Common myeloid progenitor, CD34-positive (primary cell): ENCODE data around the gene SLC35G4.

Experiments used
- CTCF ChIA-PET: fragments of 350-600 bp; sonication (Branson Sonifier 250); formaldehyde crosslinking; loops from one replicate; lab custom pipeline; 2021; ENCODE audit warnings: antibody characterized with exemption; lab: Charles Lee
- POLR2A ChIA-PET: fragments of 350-600 bp; sonication (Branson Sonifier 250); formaldehyde crosslinking; loops from one replicate; lab custom pipeline; 2021; ENCODE audit warnings: antibody characterized with exemption; lab: Charles Lee
- DNase-seq, 3 donors: peaks; one replicate each; pipeline versions ENCODE4 v3.0.0 to v3.0.0-alpha.2; 2013
- H3K27ac ChIP-seq, 2 experiments: 1 replicate in 1 of 2; 2 replicates in 1 of 2; pipeline ENCODE4 v1.7.0; 2013; ENCODE audit warnings: inconsistent platforms in 2 of 2, low read length in 2 of 2, mild to moderate bottlenecking in 2 of 2, low read depth in 1 of 2, moderate library complexity in 1 of 2; ENCODE audit not compliant: severe bottlenecking in 2 of 2, insufficient read depth in 1 of 2, poor library complexity in 1 of 2
- H3K27me3 ChIP-seq, 5 experiments: replicated peaks in 2 of 5; 1 replicate in 3 of 5; 2 replicates in 2 of 5; pipeline versions ENCODE4 v1.6.1 to v1.7.0; 2013; ENCODE audit warnings: low read length in 4 of 5, mild to moderate bottlenecking in 2 of 5, moderate library complexity in 2 of 5, inconsistent platforms in 1 of 5; ENCODE audit not compliant: insufficient read depth in 5 of 5, control insufficient read depth in 4 of 5
- H3K36me3 ChIP-seq, 4 experiments: 1 replicate in 2 of 4; 2 replicates in 2 of 4; pipeline versions ENCODE4 v1.6.1 to v1.7.0; 2013; ENCODE audit warnings: low read length in 3 of 4, control low read depth in 1 of 4, mild to moderate bottlenecking in 1 of 4; ENCODE audit not compliant: control insufficient read depth in 4 of 4, insufficient read depth in 4 of 4
- H3K4me1 ChIP-seq, 4 experiments: 1 replicate in 3 of 4; 2 replicates in 1 of 4; pipeline versions ENCODE4 v1.6.1 to v1.7.1; 2013; ENCODE audit warnings: low read length in 3 of 4, mild to moderate bottlenecking in 3 of 4, control low read depth in 1 of 4, inconsistent platforms in 1 of 4, moderate library complexity in 1 of 4; ENCODE audit not compliant: control insufficient read depth in 4 of 4, insufficient read depth in 4 of 4; ENCODE audit errors: control extremely low read depth in 1 of 4
- H3K4me3 ChIP-seq, 7 experiments: 1 replicate in 4 of 7; 2 replicates in 3 of 7; pipeline versions ENCODE4 v1.5.1 to v1.7.0; 2013; ENCODE audit warnings: mild to moderate bottlenecking in 7 of 7, low read length in 6 of 7, moderate library complexity in 6 of 7, inconsistent platforms in 2 of 7, low read depth in 2 of 7, control low read depth in 1 of 7; ENCODE audit not compliant: insufficient read depth in 4 of 7, control insufficient read depth in 1 of 7; ENCODE audit errors: extremely low read depth in 1 of 7
- H3K9me3 ChIP-seq, 5 experiments: 1 replicate in 4 of 5; 2 replicates in 1 of 5; pipeline versions ENCODE4 v1.6.1 to v1.7.1; 2013; ENCODE audit warnings: low read length in 4 of 5, mild to moderate bottlenecking in 2 of 5, inconsistent platforms in 1 of 5, low read depth in 1 of 5, moderate library complexity in 1 of 5; ENCODE audit not compliant: control insufficient read depth in 4 of 5, insufficient read depth in 2 of 5; ENCODE audit errors: control extremely low read depth in 1 of 5
- WGBS: methylation state at CpG from one replicate; pipeline ENCODE4 v1.1.5; 2013; ENCODE audit not compliant: insufficient coverage; 5-methylcytosine and 5-hydroxymethylcytosine counted together

SLC35G4 gene

DNA sequence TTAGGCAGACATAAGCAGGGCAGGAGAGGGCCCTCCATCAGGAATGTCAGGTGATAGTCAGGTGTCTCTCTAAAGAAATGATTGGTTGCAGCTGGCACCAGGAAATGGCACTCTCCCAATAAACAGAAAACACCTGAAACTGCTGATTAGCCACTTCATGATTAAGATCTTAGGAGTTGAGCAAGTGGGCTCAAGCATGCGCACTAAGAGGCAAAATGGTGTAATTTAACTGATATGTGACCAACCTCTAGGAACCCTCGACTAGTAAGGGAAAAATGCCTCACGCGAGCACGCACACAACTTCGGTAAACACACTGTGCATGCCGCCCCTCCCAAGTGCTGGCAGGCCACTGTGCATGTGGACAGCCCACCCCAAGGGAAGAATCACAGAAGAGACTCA is 23.8 kb upstream of the SLC35G4 start:
- no peak for DNase-seq
- Histone ChIP-seq H3K27me3 (no peaks in the 10 kb centered on the region), H3K4me1 (peaks cover 0 to 16% (median 10%) of the 10 kb centered on the region in 4 experiments), H3K36me3 (no peaks in the 10 kb centered on the region), H3K27ac (no peak overlapping the region), H3K9me3 (no peaks in the 10 kb centered on the region), H3K4me3 (no peak overlapping the region)
- ChIA-PET CTCF (no interaction called here), POLR2A (no interaction called here)
- WGBS: 79% methylated on average over 6 of the region's 7 CpGs

DNA sequence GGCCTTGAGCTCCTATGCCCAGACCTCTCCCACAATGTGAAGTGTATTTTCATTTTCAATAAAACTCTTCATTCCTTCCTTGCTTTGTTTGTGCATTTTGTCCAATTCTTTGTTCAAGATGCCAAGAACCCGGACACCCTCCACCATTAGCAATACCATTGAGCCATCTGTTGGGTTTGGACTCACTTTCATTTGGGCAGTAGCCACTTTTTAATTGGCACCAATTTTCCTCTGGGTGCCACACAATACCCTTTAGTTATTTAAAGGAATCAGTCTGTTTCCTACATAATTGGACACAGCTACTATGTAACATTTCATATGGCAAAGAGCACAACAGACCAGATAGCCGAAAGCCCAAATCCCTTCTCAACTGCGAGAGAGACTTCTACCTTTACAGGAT is 22.5 kb upstream of the SLC35G4 start:
- peaks cover 0 to 16% (median 10%) of the 10 kb centered on the region in 4 experiments for H3K4me1 ChIP-seq
- peaks cover 0 to 3% (median 0%) of the 10 kb centered on the region in 5 experiments for H3K27me3 ChIP-seq
- POLR2A ChIA-PET: no interaction called here
- no peak overlapping the region for H3K4me3 ChIP-seq
- no CpG with 5 or more reads among the region's 3 CpGs for WGBS
- no peaks in the 10 kb centered on the region for H3K36me3 ChIP-seq
- CTCF ChIA-PET: no interaction called here
- no peak overlapping the region for H3K27ac ChIP-seq
- DNase-seq: no peak
- no peaks in the 10 kb centered on the region for H3K9me3 ChIP-seq

DNA sequence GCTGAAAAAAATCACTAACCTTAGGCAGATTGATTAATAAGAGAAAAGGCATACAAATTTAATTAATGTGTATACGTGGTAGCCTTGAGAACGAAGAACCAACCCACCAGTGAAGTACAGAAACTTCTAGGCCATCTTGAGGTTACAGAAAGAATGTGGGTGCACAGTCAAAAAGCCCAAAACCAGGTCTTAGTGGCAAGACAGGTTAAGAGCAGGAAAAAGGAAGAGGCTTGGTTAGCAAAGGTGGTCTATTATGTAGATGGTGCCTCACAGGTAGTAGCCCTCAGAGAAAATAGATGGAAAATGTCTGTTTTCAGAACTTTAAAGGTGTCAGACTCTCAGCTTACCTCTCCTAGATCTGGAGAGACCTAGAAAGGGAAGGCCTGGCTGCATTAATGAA is 22.0 kb upstream of the SLC35G4 start:
- ChIA-PET POLR2A (no interaction called here), CTCF (no interaction called here)

DNA sequence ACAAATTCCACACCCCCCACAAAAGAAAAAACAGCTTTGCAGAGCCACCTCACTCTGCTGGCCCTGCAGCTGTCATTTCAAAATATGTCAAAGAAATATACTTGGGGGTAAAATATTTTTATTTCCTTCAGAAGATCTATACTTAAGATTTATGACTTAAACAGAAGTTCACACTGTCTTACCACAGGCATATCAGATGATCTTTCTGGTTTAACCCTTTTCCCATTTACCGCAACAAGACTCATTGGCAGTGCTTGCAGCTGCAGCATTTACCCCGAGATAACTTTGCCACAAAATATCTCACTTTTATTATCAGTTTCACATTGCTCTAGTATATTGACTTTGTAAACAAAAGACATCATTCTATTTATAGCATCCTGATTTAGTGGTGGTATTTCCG is 21.6 kb upstream of the SLC35G4 start:
- WGBS: 0% methylated on average over 2 of the region's 3 CpGs

More for the DNA sequence above, 22.0 kb upstream of the SLC35G4 start:
- H3K4me1 ChIP-seq: peaks cover 0 to 16% (median 10%) of the 10 kb centered on the region in 4 experiments
- H3K36me3 ChIP-seq: no peaks in the 10 kb centered on the region
- H3K9me3 ChIP-seq: peaks cover 0 to 1% (median 0%) of the 10 kb centered on the region in 5 experiments
- H3K4me3 ChIP-seq: no peak overlapping the region
- DNase-seq: peak in 1 of 3 donors; percentile 3
- 96% methylated on average over 2 of the region's 2 CpGs for WGBS
- H3K27ac ChIP-seq: no peak overlapping the region
- peaks cover 0 to 3% (median 0%) of the 10 kb centered on the region in 5 experiments for H3K27me3 ChIP-seq

DNA sequence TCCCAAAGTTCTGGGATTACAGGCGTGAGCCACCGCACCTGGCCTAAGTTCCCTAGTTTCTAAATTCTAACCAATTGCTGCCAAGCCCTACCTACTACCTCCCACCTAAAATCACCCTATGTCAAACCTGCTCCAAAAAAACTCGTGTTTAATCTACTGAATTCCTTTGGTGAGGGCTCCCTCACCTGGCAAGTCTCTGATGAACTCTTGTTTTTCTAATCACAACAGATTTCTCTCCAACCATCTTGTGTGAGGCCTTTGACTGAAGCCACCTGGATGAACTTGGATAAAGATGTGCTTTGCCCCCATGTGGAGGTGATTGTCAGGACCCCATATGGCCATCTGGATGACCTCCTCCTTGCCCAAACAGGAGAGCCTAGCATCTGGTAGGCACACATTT is 17.4 kb upstream of the SLC35G4 start:
- H3K36me3 ChIP-seq: no peaks in the 10 kb centered on the region
- POLR2A ChIA-PET: no interaction called here
- no peak overlapping the region for H3K4me3 ChIP-seq
- H3K27me3 ChIP-seq: peaks cover 0 to 3% (median 0%) of the 10 kb centered on the region in 5 experiments
- H3K27ac ChIP-seq: no peak overlapping the region
- peaks cover 0 to 15% (median 9%) of the 10 kb centered on the region in 4 experiments for H3K4me1 ChIP-seq
- 100% methylated on average over 1 of the region's 3 CpGs for WGBS
- H3K9me3 ChIP-seq: peaks cover 0 to 6% (median 0%) of the 10 kb centered on the region in 5 experiments
- CTCF ChIA-PET: no interaction called here
- no peak for DNase-seq

More for the DNA sequence above, 21.6 kb upstream of the SLC35G4 start:
- Histone ChIP-seq H3K4me1 (peaks cover 0 to 16% (median 10%) of the 10 kb centered on the region in 4 experiments), H3K4me3 (no peak overlapping the region), H3K27me3 (peaks cover 0 to 3% (median 0%) of the 10 kb centered on the region in 5 experiments), H3K9me3 (peaks cover 0 to 3% (median 0%) of the 10 kb centered on the region in 5 experiments), H3K36me3 (no peaks in the 10 kb centered on the region), H3K27ac (no peak overlapping the region)
- ChIA-PET CTCF (no interaction called here), POLR2A (no interaction called here)
- DNase-seq: peak; percentile 13 to 80 (median 68)

DNA sequence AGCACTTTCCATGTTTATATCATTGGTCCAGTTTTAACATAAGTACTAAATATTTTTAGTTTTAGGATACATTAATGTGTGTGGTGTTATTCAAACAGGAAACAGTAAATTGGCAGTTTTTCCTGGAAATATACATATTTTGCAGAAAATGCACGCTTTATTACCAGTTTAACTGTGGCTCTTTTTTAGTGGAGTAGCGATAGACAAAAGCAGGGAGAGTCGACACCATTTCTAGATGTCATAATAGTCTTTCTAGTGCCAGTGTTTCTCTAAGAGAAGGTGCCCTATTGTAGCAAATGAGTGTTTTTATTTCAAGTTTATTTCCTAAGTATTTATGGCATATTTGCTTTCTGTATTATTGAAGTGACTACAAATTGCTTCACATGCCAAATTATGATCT is 9.1 kb upstream of the SLC35G4 start:
- no peaks in the 10 kb centered on the region for H3K27me3 ChIP-seq
- CTCF ChIA-PET: no interaction called here
- DNase-seq: no peak
- no peak overlapping the region for H3K27ac ChIP-seq
- H3K36me3 ChIP-seq: no peaks in the 10 kb centered on the region
- H3K4me1 ChIP-seq: no peaks in the 10 kb centered on the region
- H3K9me3 ChIP-seq: peaks cover 0 to 5% (median 0%) of the 10 kb centered on the region in 5 experiments
- no peak overlapping the region for H3K4me3 ChIP-seq
- POLR2A ChIA-PET: no interaction called here
- 100% methylated on average over 1 of the region's 3 CpGs for WGBS

DNA sequence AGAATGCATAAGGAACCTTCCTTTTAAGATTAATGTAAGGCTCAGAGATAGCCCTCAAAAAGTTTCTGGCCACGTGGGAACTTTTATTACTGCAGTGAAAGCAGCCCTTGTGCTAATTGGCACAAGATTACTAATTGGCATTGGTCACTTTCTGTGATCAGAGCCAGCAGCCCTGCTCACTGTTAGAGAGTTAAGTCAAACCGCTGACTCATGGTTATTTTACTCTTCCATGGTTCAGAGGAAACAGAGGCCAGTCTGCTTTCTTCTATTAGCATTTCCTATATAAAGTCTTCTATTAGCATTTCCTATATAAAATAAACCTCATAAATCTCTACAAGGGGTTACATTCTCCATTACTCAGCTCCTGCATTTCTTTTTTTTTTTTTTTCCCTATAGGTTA is 1.5 kb upstream of the SLC35G4 start:
- H3K27ac ChIP-seq: no peak overlapping the region
- ChIA-PET POLR2A (interaction anchor here (0.6 kb wide), 1 partner anchor 384 kb away, joined by 3 read pairs; no protein-coding TSS in a partner anchor), CTCF (no interaction called here)
- peak in 2 of 3 donors; percentile 5 to 20 for DNase-seq
- no peaks in the 10 kb centered on the region for H3K9me3 ChIP-seq
- H3K27me3 ChIP-seq: no peaks in the 10 kb centered on the region
- H3K36me3 ChIP-seq: no peaks in the 10 kb centered on the region
- H3K4me1 ChIP-seq: no peaks in the 10 kb centered on the region
- WGBS: 30% methylated on average over 2 of the region's 2 CpGs
- H3K4me3 ChIP-seq: no peak overlapping the region
